Ammon's horn (tissue), 1 donor: Measurements from ENCODE around the gene CISTR.
"Not testable (repeated sequence)": the region's sequence is repeated elsewhere in the genome, so short reads cannot be mapped to it uniquely, and the experiment has no call there.

Experiments used
- DNase-seq: peaks from one replicate; pipeline ENCODE4 v3.0.0-alpha.2; 2016; ENCODE audit warnings: low spot score

Gene CISTR

DNA sequence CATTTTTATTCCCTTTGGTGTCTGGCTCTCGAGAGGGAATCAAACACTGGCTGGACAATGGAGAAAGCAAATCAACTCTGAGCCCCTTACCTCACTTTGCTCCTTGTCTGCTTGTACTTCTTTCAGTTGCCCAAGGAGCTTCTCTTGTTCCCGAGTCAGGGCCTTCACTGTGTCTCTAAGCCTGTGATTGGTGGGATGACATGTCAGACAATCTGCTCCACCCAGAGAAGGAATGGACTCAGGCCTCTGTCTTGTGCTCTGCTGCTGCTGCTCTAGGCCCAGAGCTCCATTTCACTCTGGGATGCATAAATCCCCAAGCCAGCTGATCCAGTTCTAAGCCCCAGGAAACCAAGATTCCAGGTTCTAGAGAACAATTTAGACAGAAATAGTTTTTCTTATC, 32.1 kb downstream of the CISTR start:
- no peak for DNase-seq

GRCh38 chr12:53718567-53718966, 33.2 kb downstream of the CISTR start:
- DNase-seq, result not testable (repeated sequence)

DNA sequence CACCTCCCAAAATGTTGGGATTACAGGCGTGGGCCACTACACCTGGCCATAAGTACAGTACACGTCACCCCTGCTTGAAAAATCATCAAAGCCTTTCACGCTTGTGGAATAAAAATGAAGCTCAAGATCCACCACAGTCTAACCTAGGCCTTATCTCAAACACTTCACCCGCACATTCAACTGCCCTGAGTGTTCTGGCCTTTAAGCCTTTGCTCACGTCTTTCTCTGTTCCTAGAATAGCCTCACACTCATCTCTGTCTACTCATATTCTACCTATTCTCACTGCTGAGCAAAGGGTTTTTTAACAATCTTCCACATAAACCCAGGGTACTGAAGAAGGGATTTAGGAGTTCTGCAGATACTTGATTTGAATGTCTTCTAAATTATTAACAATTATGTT, 34.5 kb downstream of the CISTR start:
- DNase-seq, result no peak

DNA sequence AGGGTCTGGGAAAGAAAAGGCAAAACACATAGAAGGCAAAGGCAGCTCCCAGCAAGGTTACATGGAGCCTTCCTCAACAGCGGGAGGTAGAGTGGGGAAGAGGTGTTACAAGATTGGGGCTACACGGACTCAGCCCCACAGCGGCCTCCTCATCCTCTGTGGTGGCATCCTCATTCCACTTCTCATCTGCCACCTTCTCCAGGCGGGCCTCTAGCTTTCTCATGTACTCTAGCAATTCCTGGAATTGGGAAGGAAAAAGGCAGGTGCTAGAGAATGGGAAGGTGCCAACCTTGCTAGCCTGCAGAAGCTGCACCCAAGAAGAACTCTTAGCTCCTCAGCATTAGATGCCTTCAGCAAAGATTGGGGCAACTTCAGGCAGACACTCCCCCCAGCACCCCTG, 37.8 kb downstream of the CISTR start:
- no peak for DNase-seq

DNA sequence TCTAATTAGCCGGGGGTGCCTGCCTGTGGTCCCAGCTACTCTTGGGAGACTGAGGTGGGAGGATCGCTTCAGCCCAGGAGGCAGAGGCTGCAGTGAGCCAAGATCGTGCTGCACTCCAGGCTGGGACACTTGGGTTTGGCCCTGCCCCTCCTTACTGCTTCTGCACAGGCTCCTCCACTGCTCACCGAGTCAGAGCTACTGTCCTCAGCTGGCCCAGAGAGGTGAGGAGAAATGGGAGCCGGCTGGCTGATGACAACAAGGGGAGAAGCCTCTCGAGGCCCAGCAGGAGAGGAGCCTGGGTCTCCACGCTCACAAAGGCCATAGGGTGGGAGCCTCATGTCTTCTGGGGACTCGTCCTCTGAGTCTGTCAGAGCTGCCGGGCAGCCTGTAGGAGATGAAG, 38.3 kb downstream of the CISTR start:
- DNase-seq, result no peak

- DNase-seq, result peak; percentile 36
Measured at GRCh38 chr12:53712059-53712643, 39.6 kb downstream of the CISTR start.

DNA sequence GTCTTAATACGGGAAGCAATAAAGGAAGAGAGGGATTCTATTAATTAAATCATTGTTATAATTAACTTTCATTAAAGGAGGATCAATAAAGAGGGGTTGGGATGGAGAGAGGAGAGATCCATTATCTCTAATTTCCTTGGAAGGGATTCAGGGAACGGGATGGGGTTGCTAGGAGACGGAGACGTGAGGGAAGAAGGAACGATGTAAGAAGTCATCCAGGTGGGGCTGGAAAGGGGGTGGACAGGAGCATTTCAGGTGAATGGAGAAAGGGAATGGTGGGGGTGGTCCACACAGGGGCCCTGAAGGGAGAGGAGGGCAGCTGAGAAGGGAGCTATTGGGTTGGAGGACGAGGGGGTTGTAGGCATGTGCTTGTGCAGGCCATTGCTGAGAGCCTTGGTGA, 41.7 kb downstream of the CISTR start:
- no peak for DNase-seq

DNA sequence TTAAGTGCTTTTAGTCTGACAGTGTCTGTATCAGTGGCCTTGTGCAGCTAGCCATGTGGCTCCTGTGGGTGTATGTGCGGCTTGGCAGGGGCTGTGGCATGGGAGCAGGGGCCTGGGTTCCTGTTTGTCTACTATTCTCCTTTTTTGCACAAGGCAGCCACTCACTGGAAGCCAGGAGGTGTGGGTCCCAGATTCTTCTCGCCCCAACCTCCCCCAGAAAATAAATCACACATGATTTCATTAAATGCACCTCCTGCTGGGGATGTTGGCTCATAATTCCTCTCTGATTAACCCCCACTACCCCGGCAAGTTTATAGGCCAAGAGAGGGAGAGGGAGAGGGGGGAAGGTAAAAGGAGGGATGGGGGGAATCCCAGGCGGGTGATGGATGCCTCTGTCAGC, 42.1 kb downstream of the CISTR start:
- peak; percentile 24 for DNase-seq

DNA sequence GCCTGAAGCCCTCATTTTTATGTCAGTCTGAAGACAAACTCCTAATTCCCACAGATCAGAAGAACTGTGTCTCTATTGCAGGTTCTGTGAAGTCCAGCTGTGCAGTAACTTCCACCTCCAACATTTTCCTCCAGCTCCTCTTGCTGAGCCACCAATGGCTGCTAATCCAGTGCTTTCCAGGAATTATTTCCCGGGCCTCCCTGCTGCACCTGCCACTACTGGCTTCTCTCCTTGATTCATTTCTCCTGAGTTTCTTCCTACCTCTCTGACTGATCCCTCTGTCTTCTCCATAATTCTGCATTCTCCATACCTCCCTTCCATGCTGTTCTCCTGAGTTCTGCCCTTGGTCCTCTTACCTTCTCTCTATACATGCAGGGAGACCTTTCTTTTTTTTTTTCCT, 45.7 kb downstream of the CISTR start:
- DNase-seq, result no peak

DNA sequence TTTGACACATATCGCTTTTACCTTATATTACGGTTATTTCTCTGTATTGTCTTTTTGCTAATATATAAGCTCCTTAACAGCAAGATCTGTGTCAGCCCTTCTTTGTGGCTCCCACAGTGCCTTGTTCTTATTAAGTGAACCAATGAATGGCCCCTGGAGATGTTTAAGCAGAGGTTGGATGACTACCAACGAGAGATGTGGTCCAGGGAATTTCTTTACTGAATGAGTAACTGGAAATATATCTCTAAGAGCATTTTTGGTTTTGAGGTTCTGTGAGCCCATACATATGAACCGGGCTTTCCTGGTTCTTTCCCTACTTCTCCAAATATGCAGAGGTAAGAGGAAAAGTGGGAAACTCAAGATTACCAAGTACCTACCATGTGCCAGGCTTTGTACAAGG, 48.0 kb downstream of the CISTR start:
- DNase-seq, result no peak

DNA sequence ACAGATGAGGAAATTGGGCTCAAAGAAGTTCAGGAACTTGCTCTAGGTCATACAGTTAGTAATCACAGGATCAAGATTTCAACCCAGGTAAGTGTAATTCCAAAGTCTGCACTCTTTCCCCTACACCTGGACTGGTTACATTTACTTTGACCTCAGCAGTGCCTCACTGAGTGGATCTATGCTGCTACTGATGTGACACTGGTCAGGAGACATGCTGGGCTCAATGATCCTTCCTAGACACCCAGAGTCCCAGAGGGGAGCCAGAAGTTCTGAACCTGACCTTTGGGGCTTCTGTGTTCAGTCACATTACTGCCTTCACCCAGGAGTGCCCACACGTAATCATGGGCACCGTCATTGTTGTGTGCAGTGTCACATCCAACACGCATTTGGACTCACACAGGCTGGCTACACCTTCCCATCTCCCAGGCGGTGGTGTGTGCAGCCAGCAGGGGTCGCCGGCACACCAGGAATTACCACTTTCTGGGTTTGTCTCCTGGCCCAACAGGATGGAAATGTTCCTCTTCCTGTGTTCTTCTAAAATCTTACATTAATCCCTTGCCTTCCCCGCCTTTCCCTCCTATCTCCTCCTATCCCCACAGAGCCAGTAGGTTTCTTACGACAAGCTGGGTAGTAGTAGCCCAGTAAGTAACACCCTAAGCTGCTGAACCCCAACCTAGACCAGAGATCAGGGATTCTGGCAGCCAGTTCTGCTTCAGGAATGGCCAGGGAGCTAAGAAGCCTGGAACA, 50.1 kb downstream of the CISTR start:
- peak; percentile 88 for DNase-seq

GRCh38 chr12:53700567-53700966, 51.2 kb downstream of the CISTR start:
- DNase-seq, result peak; percentile 70

GRCh38 chr12:53699678-53700025, 52.1 kb downstream of the CISTR start:
- DNase-seq, result no peak

GRCh38 chr12:53698948-53699677, 52.7 kb downstream of the CISTR start:
- DNase-seq, result no peak

- no peak for DNase-seq
Measured at GRCh38 chr12:53696655-53697331, 55.0 kb downstream of the CISTR start.
